Right ventricle myocardium superior (tissue), 1 donor: ENCODE results near the gene SEZ6L2. TPM values are rescaled to one million over a fixed set of nuclear protein-coding genes. Genes with fewer than 3 reads are reported as not detected.

Experiments used
- ATAC-seq: fragments of 200-7000 bp; cut with Tn5 transposase; one replicate; pipeline ENCODE4 v1.9.1; 2020; ENCODE audit warnings: mild to moderate bottlenecking; ENCODE audit not compliant: poor library complexity
- DNase-seq: peaks from one replicate; pipeline ENCODE4 v3.0.0-alpha.2; 2020
- intact Hi-C: fragments of 100-400 bp; cut with DNase I; formaldehyde crosslinking; loops from one replicate; pipeline ENCODE4 v1.11.2; 2022
- total RNA-seq: library from RNA; stranded (reverse); fragmentation: NEBNext Ultra II Directional; extraction: Animal tissue kit (Norgen Biotek cat#: 25700); gene quantifications from one replicate; pipeline ENCODE4 v1.2.1, GENCODE V29; 2021
- donor health status: DM: no; HTN: yes; CAD: no; lungs with severe emphysema.

Gene SEZ6L2
- total RNA-seq, 1 donor from 2014 or later = 0.70 TPM

GRCh38 chr16:29862884-29863668 is 36.3 kb downstream of the SEZ6L2 start, which contains the start of gene CDIPT:
Gene CDIPT (minus strand): TSS chr16:29863226. CDS start chr16:29862857, 369 bp downstream.
- intact Hi-C loops = no loop called here
- DNase-seq (peak; percentile 95), ATAC-seq (peak; percentile 97)

GRCh38 chr16:29862383-29862883 is 36.9 kb downstream of the SEZ6L2 start:
- intact Hi-C loops = no loop called here
- ATAC-seq (peak; percentile 19), DNase-seq (no peak)

GRCh38 chr16:29860218-29860617 is 39.1 kb downstream of the SEZ6L2 start:
- intact Hi-C loops = no loop called here
- ATAC-seq = peak; percentile 9
- DNase-seq = peak; percentile 67

GRCh38 chr16:29858974-29859373 is 40.4 kb downstream of the SEZ6L2 start:
- DNase-seq (no peak), ATAC-seq (no peak)
- intact Hi-C loops = no loop called here

GRCh38 chr16:29858149-29858849 is 41.1 kb downstream of the SEZ6L2 start:
- intact Hi-C loops = no loop called here
- ATAC-seq (no peak), DNase-seq (no peak)

GRCh38 chr16:29857133-29857760 is 42.1 kb downstream of the SEZ6L2 start:
- ATAC-seq (no peak), DNase-seq (no peak)
- intact Hi-C loops = no loop called here

- no peak for DNase-seq
- ATAC-seq = no peak
- intact Hi-C loops = no loop called here
These were observed 44.7 kb downstream of the SEZ6L2 start for GRCh38 chr16:29854520-29855100.

GRCh38 chr16:29852654-29853053 is 46.7 kb downstream of the SEZ6L2 start:
- DNase-seq (no peak), ATAC-seq (peak; percentile 42)

GRCh38 chr16:29850998-29851397 is 48.4 kb downstream of the SEZ6L2 start:
- intact Hi-C loops = no loop called here
- ATAC-seq (no peak), DNase-seq (no peak)

More at GRCh38 chr16:29852654-29853053, 46.7 kb downstream of the SEZ6L2 start:
- intact Hi-C loops = no loop called here

GRCh38 chr16:29849505-29849904 is 49.8 kb downstream of the SEZ6L2 start:
- intact Hi-C loops = loop anchor here (10.0 kb wide), 1 partner anchor 145 kb away; no protein-coding TSS in a partner anchor
- peak; percentile 15 for ATAC-seq
- no peak for DNase-seq

GRCh38 chr16:29848420-29849297 is 50.7 kb downstream of the SEZ6L2 start:
- ATAC-seq = peak; percentile 88
- DNase-seq = peak; percentile 83
- intact Hi-C loops = loop anchor here (10.0 kb wide), 1 partner anchor 144 kb away; no protein-coding TSS in a partner anchor

GRCh38 chr16:29845656-29846055 is 53.7 kb downstream of the SEZ6L2 start:
- no peak for DNase-seq
- no peak for ATAC-seq
- intact Hi-C loops = loop anchor here (10.0 kb wide), 1 partner anchor 141 kb away; no protein-coding TSS in a partner anchor

GRCh38 chr16:29844575-29845331 is 54.6 kb downstream of the SEZ6L2 start:
- ATAC-seq (no peak), DNase-seq (no peak)
- intact Hi-C loops = loop anchor here (10.0 kb wide), 1 partner anchor 140 kb away; no protein-coding TSS in a partner anchor

GRCh38 chr16:29843931-29844330 is 55.4 kb downstream of the SEZ6L2 start:
- intact Hi-C loops = loop anchor here (10.0 kb wide), 1 partner anchor 139 kb away; no protein-coding TSS in a partner anchor

GRCh38 chr16:29842732-29843346 is 56.5 kb downstream of the SEZ6L2 start:
- intact Hi-C loops = loop anchor here (10.0 kb wide), 1 partner anchor 138 kb away; no protein-coding TSS in a partner anchor
- ATAC-seq = no peak

More at GRCh38 chr16:29843931-29844330, 55.4 kb downstream of the SEZ6L2 start:
- no peak for DNase-seq
- ATAC-seq = no peak

GRCh38 chr16:29841631-29842030 is 57.7 kb downstream of the SEZ6L2 start:
- DNase-seq (no peak), ATAC-seq (no peak)
- intact Hi-C loops = loop anchor here (10.0 kb wide), 1 partner anchor 137 kb away; no protein-coding TSS in a partner anchor

More at GRCh38 chr16:29842732-29843346, 56.5 kb downstream of the SEZ6L2 start:
- DNase-seq = no peak
